GM20431 (cell line): ENCODE measurements around the gene ARFGAP2.

Source experiments
- in situ Hi-C: fragments of 300-500 bp; cut with MseI, MboI; formaldehyde crosslinking; loops from one replicate; pipeline ENCODE4 v1.15.0; 2020; ENCODE audit warnings: low sequenced_read_pairs; ENCODE audit not compliant: unreplicated experiment

ARFGAP2 gene

GRCh38 chr11:47172740-47173336 is 3.8 kb downstream of the ARFGAP2 start:
- in situ Hi-C loops = no loop called here

- in situ Hi-C loops = no loop called here
These were observed 4.8 kb downstream of the ARFGAP2 start for GRCh38 chr11:47171856-47172255.

GRCh38 chr11:47171061-47171838 is 5.4 kb downstream of the ARFGAP2 start:
- in situ Hi-C loops = no loop called here

GRCh38 chr11:47166368-47166767 is 10.3 kb downstream of the ARFGAP2 start:
- in situ Hi-C loops = no loop called here

GRCh38 chr11:47165253-47165840 is 11.3 kb downstream of the ARFGAP2 start:
- in situ Hi-C loops = no loop called here

GRCh38 chr11:47164321-47164720 is 12.4 kb downstream of the ARFGAP2 start:
- in situ Hi-C loops = no loop called here

GRCh38 chr11:47163898-47164297 is 12.8 kb downstream of the ARFGAP2 start:
- in situ Hi-C loops = no loop called here

- in situ Hi-C loops = no loop called here
These were observed 13.5 kb downstream of the ARFGAP2 start for GRCh38 chr11:47163193-47163592.

GRCh38 chr11:47162426-47162825 is 14.3 kb downstream of the ARFGAP2 start:
- in situ Hi-C loops = no loop called here

- in situ Hi-C loops = no loop called here
These were observed 14.8 kb downstream of the ARFGAP2 start for GRCh38 chr11:47161890-47162289.

- in situ Hi-C loops = no loop called here
These were observed 15.4 kb downstream of the ARFGAP2 start for GRCh38 chr11:47161134-47161854.

- in situ Hi-C loops = no loop called here
These were observed 15.9 kb downstream of the ARFGAP2 start for GRCh38 chr11:47160753-47161133.

GRCh38 chr11:47158242-47158641 is 18.4 kb downstream of the ARFGAP2 start:
- in situ Hi-C loops = loop anchor here (10.0 kb wide), 1 partner anchor 273 kb away; no protein-coding TSS in a partner anchor

GRCh38 chr11:47157805-47158204 is 18.9 kb downstream of the ARFGAP2 start:
- in situ Hi-C loops = loop anchor here (10.0 kb wide), 1 partner anchor 273 kb away; no protein-coding TSS in a partner anchor

- in situ Hi-C loops = loop anchor here (10.0 kb wide), 1 partner anchor 272 kb away; no protein-coding TSS in a partner anchor
These were observed 19.7 kb downstream of the ARFGAP2 start for GRCh38 chr11:47156951-47157350.

GRCh38 chr11:47156333-47156732 is 20.3 kb downstream of the ARFGAP2 start:
- in situ Hi-C loops = loop anchor here (10.0 kb wide), 1 partner anchor 272 kb away; no protein-coding TSS in a partner anchor

- in situ Hi-C loops = loop anchor here (10.0 kb wide), 1 partner anchor 271 kb away; no protein-coding TSS in a partner anchor
These were observed 20.8 kb downstream of the ARFGAP2 start for GRCh38 chr11:47155879-47156278.

- in situ Hi-C loops = loop anchor here (10.0 kb wide), 1 partner anchor 270 kb away; no protein-coding TSS in a partner anchor
These were observed 21.8 kb downstream of the ARFGAP2 start for GRCh38 chr11:47154616-47155570.
